Panc1 (cell line): ENCODE data around the gene ALPK1. TPM values are rescaled to one million over a fixed set of nuclear protein-coding genes. Genes with fewer than 3 reads are reported as not detected.

Experiments used
- ATAC-seq: fragments of 200-7000 bp; cut with Tn5 transposase; 2 replicates; pipeline ENCODE4 v1.9.1; 2020; ENCODE audit warnings: mild to moderate bottlenecking, moderate library complexity
- BruUV-seq: library from RNA; stranded (reverse); fragments of 400-500 nt; replicated peaks from 2 replicates; lab custom pipeline; 2021; lab: Mats Ljungman, UMichigan
- CTCF ChIA-PET: fragments of 300-600 bp; sonication (Branson Sonifier 250); formaldehyde crosslinking; loops from one replicate; lab custom pipeline; 2022; ENCODE audit warnings: antibody characterized with exemption; lab: Charles Lee
- POLR2A ChIA-PET: fragments of 300-600 bp; sonication (Branson Sonifier 250); formaldehyde crosslinking; loops from one replicate; lab custom pipeline; 2022; ENCODE audit warnings: antibody characterized with exemption; lab: Charles Lee
- DNase-seq: peaks from one replicate; pipeline ENCODE4 v3.0.0-alpha.2; 2010; ENCODE audit warnings: low read depth, low spot score
- H3K27ac ChIP-seq: 2 replicates; pipeline ENCODE4 v1.5.1; 2011; ENCODE audit warnings: mild to moderate bottlenecking, low read length, inconsistent platforms
- H3K27me3 ChIP-seq: fragments of 200-500 bp; sonication (Bioruptor generic); 2 replicates; pipeline ENCODE4 v1.6.0; 2014; ENCODE audit warnings: low read length, inconsistent platforms; ENCODE audit not compliant: control insufficient read depth, insufficient read depth
- H3K36me3 ChIP-seq: fragments of 200-500 bp; sonication (Bioruptor generic); 2 replicates; pipeline ENCODE4 v1.5.1; 2014; ENCODE audit warnings: inconsistent platforms, mild to moderate bottlenecking, low read length, moderate library complexity; ENCODE audit not compliant: control insufficient read depth, insufficient read depth
- H3K4me1 ChIP-seq: 2 replicates; pipeline ENCODE4 v1.5.1; 2011; ENCODE audit warnings: inconsistent platforms, mild to moderate bottlenecking, low read length, moderate library complexity; ENCODE audit not compliant: control insufficient read depth, insufficient read depth
- H3K4me3 ChIP-seq, 2 experiments: 2 replicates each; pipeline ENCODE4 v1.5.1; 2011 to 2012; ENCODE audit warnings: low read depth in 2 of 2, low read length in 2 of 2, mild to moderate bottlenecking in 2 of 2, inconsistent platforms in 1 of 2, moderate library complexity in 1 of 2
- H3K9me3 ChIP-seq: fragments of 200-500 bp; sonication (Bioruptor generic); 2 replicates; pipeline ENCODE4 v1.5.1; 2014; ENCODE audit warnings: low read depth, mild to moderate bottlenecking, inconsistent platforms, low read length, moderate library complexity; ENCODE audit not compliant: control insufficient read depth, insufficient read depth
- POLR2AphosphoS5 ChIP-seq: IDR thresholded peaks from 2 replicates; pipeline ENCODE4 v1.6.1; 2012; ENCODE audit warnings: mild to moderate bottlenecking, low read depth, low read length, moderate library complexity
- SIN3A ChIP-seq: IDR thresholded peaks from 2 replicates; pipeline ENCODE4 v1.6.1; 2012; ENCODE audit warnings: low read depth, mild to moderate bottlenecking, low read length, moderate library complexity, borderline replicate concordance; ENCODE audit not compliant: insufficient read depth
- TCF7L2 ChIP-seq: IDR thresholded peaks from 2 replicates; pipeline ENCODE4 v1.6.1; 2011; ENCODE audit warnings: mild to moderate bottlenecking, low read depth, low read length, inconsistent platforms
- in situ Hi-C: cut with HindIII; loops from 2 replicates; pipeline ENCODE4 v1.10.0; 2016; ENCODE audit warnings: low sequenced_read_pairs, low pct_unique_long_range_greater_than_20kb
- intact Hi-C: fragments of 100-400 bp; cut with micrococcal nuclease; formaldehyde crosslinking; loops from one replicate; pipeline ENCODE4 v1.10.0; 2022; ENCODE audit not compliant: unreplicated experiment
- total RNA-seq: library from RNA; stranded (reverse); gene quantifications from one replicate; pipeline ENCODE4 v1.2.1, GENCODE V29; 2021; ENCODE audit not compliant: unreplicated experiment
- TF ChIP-seq, protein P1 (sequence below): fragments of 450-650 bp; IDR thresholded peaks from 2 replicates; pipeline ENCODE4 v1.5.1; 2017; ENCODE audit warnings: mild to moderate bottlenecking
- TF ChIP-seq, protein P2 (sequence below), 2 experiments: IDR thresholded peaks; 2 replicates each; pipeline ENCODE4 v1.6.1; 2011 to 2012; ENCODE audit warnings: low read depth in 2 of 2, control low read depth in 1 of 2, low read length in 1 of 2, mild to moderate bottlenecking in 1 of 2, moderate library complexity in 1 of 2; ENCODE audit not compliant: insufficient read depth in 1 of 2

Gene ALPK1
- total RNA-seq, 1 experiment from 2014 or later = 1.4 TPM

DNA sequence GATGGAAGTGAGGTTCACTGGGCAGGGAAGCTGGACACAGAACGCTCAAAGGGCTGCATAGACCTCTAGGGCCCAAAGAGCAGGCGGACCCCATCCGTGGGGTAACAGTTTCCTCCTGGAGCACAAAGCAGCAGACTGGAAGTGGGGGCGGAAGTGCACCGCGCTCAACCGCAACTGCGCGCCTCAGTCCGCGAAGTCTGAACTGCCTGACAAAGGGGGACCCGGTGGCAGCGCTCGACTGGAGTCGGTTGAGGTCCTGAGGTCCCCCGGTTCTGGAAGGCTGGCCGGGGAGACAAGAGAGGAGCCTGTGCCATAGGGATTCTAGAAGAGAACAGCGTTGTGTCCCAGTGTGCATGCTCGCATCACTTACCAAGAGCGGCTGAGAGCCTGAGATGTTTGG, 58.5 kb downstream of the ALPK1 start:
- intact Hi-C loops (no loop called here), in situ Hi-C loops (no loop called here)
- BruUV-seq = no TSS peak
- TF ChIP-seq, protein P1, sequence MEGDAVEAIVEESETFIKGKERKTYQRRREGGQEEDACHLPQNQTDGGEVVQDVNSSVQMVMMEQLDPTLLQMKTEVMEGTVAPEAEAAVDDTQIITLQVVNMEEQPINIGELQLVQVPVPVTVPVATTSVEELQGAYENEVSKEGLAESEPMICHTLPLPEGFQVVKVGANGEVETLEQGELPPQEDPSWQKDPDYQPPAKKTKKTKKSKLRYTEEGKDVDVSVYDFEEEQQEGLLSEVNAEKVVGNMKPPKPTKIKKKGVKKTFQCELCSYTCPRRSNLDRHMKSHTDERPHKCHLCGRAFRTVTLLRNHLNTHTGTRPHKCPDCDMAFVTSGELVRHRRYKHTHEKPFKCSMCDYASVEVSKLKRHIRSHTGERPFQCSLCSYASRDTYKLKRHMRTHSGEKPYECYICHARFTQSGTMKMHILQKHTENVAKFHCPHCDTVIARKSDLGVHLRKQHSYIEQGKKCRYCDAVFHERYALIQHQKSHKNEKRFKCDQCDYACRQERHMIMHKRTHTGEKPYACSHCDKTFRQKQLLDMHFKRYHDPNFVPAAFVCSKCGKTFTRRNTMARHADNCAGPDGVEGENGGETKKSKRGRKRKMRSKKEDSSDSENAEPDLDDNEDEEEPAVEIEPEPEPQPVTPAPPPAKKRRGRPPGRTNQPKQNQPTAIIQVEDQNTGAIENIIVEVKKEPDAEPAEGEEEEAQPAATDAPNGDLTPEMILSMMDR = no peak
- TF ChIP-seq TCF7L2 (no peak), POLR2AphosphoS5 (no peak), SIN3A (no peak)
- TF ChIP-seq, protein P2, sequence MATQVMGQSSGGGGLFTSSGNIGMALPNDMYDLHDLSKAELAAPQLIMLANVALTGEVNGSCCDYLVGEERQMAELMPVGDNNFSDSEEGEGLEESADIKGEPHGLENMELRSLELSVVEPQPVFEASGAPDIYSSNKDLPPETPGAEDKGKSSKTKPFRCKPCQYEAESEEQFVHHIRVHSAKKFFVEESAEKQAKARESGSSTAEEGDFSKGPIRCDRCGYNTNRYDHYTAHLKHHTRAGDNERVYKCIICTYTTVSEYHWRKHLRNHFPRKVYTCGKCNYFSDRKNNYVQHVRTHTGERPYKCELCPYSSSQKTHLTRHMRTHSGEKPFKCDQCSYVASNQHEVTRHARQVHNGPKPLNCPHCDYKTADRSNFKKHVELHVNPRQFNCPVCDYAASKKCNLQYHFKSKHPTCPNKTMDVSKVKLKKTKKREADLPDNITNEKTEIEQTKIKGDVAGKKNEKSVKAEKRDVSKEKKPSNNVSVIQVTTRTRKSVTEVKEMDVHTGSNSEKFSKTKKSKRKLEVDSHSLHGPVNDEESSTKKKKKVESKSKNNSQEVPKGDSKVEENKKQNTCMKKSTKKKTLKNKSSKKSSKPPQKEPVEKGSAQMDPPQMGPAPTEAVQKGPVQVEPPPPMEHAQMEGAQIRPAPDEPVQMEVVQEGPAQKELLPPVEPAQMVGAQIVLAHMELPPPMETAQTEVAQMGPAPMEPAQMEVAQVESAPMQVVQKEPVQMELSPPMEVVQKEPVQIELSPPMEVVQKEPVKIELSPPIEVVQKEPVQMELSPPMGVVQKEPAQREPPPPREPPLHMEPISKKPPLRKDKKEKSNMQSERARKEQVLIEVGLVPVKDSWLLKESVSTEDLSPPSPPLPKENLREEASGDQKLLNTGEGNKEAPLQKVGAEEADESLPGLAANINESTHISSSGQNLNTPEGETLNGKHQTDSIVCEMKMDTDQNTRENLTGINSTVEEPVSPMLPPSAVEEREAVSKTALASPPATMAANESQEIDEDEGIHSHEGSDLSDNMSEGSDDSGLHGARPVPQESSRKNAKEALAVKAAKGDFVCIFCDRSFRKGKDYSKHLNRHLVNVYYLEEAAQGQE (IDR thresholded peaks at IDR 0.05; ENCODE audit: insufficient read depth in 1 of 2, low read depth in 2 of 2, low read length in 1 of 2) = no peak
- H3K27me3 ChIP-seq = no peaks in the 10 kb centered on the region
- ChIA-PET CTCF (no interaction called here), POLR2A (no interaction called here)
- no peaks in the 10 kb centered on the region for H3K4me1 ChIP-seq
- no peak overlapping the region for H3K4me3 ChIP-seq
- DNase-seq = no peak
- no peaks in the 10 kb centered on the region for H3K9me3 ChIP-seq
- no peak overlapping the region for H3K27ac ChIP-seq
- H3K36me3 ChIP-seq = no peaks in the 10 kb centered on the region
- no peak for ATAC-seq

DNA sequence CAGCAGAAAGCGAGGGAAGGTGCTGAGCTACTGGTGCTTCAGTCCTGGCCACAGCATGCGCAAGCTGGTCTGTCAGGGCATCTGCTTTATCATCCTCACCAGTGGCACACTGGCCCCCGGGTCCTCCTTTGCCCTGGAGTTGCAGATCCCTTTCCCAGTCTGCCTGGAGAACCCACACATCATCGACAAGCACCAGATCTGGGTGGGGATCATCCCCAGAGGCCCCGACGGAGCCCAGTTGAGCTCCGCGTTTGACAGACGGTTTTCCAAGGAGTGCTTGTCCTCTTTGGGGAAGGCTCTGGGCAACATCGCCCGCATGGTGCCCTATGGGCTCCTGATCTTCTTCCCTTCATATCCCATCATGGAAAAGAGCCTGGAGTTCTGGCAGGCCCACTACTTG, 60.3 kb downstream of the ALPK1 start:
- H3K4me1 ChIP-seq = no peaks in the 10 kb centered on the region
- intact Hi-C loops (no loop called here), in situ Hi-C loops (no loop called here)
- BruUV-seq = no TSS peak
- H3K4me3 ChIP-seq = no peak overlapping the region
- ChIA-PET POLR2A (no interaction called here), CTCF (no interaction called here)
- H3K9me3 ChIP-seq = no peaks in the 10 kb centered on the region
- H3K27ac ChIP-seq = no peak overlapping the region
- H3K36me3 ChIP-seq = no peaks in the 10 kb centered on the region
- H3K27me3 ChIP-seq = no peaks in the 10 kb centered on the region
- TF ChIP-seq SIN3A (no peak), POLR2AphosphoS5 (no peak), TCF7L2 (no peak)
- TF ChIP-seq, protein P1 = no peak
- TF ChIP-seq, protein P2 (IDR thresholded peaks at IDR 0.05; ENCODE audit: insufficient read depth in 1 of 2, low read depth in 2 of 2, low read length in 1 of 2) = no peak
- ATAC-seq = no peak
- DNase-seq = no peak
